ENCODE results near the gene TXNDC11.

The TXNDC11 gene

DNA sequence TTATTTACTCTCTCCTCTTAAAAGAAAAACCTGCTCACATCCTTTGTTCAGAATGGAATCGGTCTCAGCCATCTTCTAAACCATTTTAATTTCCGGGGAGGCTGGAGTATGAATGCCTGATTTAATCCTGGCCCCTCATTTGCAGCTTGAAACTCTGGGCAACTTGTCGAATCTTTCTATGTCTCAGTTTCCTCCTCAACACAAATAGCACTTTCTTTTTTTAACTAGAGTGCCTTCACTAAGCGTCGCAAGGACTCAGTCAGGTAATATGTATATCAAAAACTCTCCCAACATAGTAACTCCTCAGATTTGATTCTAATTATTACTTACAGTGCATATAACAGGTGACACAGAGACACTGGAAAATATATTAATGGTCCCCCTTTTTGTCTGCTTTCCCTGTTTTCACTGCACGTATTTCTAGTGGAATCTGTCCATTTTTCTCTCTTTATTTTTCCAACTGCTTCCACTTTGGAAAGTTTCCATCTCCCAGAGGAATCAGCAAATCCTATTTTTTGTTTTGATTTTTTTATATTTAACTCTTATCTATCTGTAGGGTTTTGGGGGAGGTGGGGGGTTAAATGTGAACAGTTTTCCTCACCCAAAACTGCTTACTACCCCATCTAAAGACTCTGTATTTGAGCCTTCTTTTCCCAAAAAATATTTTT lies 55.8 kb downstream of the TXNDC11 start:
- no peak for FAIRE-seq

DNA sequence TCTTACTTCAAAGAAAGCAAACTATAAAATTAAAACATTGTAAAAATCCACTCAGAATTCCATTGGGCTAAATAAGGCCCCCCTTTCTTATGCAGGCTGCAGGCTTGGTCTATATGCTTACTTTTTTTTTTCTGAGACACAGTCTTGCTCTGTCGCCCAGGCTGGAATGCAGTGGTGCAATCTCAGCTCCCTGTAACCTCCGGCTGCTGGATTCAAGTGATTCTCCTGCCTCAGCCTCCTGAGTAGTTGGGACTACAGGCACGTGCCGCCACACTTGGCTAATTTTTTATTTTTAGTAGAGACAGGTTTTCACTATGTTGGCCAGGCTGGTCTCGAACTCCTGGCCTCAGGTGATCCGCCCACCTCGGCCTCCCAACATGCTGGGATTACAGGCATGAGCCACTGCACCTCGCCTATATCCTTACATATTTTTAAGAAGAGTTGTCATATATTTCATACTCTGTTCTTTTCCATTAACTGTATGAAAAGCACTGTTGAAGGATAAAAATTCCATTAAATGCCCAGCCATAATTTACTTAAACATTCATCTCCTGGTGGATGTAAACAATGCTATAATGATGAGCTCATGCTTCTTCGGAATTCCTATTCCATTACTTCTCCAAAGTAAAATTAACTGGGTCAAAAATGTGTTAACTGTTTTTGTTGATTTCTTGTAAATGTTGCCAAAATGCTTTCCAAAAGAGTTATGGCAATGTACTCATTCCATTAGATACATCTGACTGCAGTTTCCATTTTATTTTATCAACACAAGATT lies 56.6 kb downstream of the TXNDC11 start:
- no peak for FAIRE-seq

DNA sequence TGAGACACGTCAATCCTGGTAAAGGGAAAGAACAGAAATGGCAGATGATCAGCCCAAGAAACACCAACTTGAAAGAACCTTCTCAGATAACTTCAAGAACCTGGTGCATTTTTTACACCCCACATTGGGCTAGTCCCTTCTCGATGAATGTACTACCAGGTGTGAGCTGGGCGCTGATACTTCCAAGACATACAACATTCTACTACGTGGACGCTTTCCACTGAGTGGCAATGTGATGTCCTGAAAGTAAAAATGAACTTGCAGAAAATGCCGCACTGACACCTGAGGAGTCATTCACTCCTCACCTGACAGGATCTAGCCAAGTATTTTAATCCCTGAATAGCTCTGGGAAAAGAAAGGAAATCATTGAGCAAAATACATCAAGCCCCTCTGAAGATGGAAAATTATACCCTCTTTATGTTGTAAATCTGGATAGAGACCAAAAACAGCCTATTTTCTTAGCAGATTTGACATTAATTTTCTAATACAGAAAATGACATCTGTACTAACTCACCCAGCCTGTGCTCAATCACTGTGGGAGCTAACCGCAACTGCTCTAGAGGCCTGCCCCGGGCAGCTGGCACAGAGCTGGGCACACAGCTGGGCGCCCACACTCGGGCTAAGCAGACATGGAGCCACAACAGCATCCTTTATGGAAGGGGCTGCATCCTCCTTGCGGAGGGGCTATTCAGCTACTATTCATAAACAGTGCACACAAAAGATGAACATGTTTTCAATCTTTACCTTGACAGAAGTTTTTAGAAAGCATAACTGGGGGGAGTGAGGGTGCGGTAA lies 58.2 kb downstream of the TXNDC11 start:
- FAIRE-seq, result no peak

DNA sequence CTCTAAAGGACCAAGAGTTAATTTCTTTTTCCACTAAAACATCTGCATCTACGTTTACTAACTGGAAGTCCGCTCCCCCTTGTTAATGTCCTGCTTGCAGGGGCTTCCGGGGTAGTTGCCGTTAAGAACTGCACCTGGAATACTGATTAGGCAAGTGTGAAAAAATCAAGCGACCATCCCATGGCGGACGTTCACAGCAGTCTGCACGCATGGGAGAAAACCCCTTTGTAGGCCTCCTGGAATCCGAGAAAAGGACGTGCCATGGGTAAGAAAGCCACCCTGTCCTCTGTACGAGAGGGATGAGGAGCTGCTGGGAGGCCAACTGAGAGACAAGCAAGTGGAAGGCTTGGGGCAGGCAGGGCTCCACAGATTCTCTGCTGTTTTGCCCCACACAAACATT lies 59.5 kb downstream of the TXNDC11 start:
- FAIRE-seq, result no peak

DNA sequence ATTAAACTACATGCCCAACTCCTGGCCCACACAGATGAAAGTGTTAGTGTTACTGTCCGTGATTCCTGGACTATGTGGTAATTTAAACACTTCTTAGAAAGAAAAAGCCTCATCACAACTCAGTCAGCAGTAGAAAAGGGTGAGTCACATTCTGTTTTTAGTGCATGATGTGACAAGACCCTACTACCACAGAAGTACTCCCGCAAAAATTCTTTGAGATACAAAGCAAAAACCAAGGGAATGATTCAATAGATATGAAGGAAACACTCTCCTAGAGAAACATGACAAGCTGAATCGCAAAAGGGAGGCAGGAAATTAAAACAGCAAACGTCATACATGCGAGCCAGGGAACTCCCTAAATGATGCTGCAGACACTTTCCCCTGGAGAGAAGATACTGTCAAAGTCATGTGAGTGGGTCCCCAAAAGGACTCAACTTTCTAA lies 60.0 kb downstream of the TXNDC11 start:
- FAIRE-seq, result no peak

DNA sequence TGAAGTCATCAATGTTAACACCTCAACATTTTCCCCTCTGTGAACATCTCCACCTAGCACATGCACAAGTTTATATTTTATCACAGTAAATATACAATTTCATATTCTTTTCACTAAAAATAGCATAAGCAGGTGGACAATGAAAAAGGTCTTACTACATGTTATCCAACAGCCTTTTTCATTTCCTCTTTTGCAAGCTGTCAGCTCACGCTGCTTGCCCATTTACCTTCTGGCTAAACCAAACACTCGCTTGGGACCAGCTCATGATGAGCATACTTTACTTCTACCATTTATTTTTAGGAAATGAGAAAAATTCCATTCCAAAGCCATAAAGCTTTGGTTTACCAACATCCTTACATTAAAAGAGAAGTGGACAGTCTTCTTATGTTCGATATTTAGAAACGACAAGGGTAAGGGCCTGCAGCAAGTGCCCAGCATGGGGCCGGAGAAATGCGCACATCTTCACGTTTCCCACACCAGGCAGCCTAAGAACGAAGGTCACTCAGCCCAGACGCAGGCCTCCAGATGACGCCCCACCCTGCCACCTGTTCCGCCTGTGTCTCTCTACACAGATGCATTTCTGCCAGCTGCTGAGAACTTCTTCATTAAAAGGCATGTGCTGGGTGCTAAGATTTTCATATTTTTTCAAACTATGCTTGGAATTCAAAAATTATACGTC lies 60.5 kb downstream of the TXNDC11 start:
- no peak for FAIRE-seq

DNA sequence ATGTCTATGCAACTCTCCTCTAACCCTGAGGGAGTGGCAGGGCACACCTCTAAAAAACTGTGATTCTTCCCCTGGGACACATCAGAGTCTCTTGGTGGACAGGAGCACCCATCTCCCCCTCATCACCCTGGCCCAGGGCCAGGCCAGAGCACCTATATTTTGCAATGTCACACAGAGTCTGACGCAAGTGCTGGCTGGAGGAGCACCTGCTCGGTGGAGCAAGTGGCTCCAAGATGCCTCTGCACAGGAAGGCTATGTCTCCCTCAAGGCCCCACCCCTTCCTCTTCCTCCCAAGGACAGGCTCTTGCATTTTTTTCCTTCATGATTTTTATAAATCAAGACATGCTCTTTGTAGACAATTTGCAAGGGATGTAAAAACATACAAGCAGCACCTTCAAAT lies 61.1 kb downstream of the TXNDC11 start:
- no peak for FAIRE-seq

DNA sequence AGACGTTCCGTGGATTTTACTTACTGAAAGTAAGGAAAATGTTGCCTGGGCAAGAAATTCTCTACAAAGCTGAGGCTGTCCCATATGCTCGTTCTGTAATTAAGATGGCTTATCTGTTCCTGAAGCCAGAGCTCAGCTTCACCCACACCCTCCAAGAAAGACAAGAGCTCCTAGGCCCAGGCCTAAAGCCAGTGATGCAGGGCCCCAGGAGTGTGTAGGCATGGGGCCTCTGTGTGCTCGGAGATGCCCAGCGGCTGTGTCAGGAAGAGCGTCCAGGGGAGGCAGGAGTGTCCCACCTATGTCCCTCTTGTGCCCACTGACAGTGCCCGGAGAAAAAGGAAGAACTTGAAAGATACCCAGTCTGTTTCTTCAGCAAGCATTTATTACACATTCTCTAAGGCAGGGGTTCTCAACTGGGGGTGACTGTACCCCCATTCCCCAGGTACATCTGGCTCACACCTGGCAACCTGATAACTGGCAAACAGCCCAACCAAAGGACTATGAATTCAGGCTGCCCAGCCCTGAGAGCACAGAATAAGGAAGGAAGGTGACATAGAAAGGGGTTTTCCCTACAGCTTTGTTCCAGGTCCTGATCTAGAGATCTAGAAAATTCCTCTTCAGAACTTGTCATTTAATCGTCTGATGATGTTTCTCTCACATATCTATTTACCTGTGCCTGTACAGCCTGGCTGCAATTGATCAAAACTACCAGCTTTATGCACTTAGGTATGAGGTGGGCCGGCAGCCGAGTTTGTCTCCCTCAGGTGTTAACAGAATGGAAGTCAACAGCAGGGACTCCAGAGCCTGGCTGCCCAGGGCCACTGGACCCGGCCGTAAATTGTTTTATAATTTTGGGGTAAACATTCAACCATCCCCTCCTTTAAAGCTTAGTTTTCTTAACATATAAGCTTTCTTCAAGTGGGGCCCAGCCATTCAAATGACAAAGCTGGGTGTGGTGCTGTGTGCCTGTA lies 62.4 kb downstream of the TXNDC11 start:
- FAIRE-seq, result no peak

DNA sequence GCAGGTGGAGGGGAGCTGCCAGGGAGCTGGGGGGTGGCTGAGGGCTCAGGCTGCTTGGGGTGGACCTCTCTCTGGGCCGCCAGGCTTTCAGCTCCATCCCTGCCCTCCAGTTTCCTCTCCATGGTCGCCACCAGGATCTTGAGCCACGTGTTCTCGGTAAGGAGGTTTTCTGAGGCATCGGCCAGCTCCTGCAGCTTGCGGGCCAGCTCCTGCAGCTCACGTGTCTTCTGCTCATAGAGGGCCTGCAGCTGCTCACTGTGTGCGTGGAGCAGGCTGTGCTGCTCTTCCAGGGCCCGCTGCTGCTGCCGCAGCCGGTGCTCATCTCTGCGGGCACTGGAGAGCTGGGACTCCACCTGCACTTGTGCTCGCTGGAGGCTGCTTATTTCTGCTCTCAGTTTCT lies 63.4 kb downstream of the TXNDC11 start:
- no peak for FAIRE-seq

DNA sequence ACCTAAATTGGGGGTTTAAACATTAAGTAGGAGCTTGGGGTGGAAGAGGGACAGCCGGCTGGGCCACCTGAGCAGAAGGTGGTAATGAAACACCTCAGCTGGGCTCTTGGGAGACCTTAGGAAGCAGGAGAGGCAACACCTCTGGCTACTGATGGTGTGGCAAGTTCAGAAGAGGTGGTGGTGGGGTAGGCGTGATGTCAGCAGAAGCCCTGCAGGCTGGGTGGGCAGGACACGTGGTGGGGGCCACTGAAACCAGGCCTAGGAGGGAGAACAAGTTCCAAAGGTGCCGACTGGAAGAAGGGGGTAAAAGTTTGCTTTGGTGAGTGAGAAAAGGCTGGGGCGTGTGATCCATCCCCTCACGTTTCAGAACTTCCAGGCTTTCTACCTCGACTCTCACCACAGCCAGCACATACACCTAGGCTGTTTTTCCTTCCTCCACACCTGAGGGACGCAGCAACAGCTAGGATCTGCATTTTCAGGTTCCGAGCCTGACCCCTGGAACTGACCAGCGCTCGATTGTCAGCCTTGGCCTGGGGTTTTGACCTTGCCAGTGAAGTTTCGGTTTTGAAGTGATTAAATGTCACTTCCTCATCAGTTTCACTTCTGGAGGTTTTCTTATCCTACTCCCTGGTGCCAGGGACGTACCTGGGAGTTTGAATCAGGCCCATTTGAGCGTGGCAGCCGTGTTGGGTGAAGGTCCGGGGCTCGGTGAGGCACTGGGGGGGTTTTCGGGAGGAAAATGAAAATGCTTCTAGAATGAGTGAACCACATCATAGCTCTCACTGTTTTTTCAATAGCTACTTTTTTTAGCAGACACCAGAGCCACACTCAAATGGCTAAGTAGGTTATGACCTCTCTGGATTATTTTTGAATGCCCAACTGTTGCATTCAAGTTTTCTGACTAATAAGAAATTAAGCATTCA lies 64.4 kb downstream of the TXNDC11 start:
- no peak for FAIRE-seq

DNA sequence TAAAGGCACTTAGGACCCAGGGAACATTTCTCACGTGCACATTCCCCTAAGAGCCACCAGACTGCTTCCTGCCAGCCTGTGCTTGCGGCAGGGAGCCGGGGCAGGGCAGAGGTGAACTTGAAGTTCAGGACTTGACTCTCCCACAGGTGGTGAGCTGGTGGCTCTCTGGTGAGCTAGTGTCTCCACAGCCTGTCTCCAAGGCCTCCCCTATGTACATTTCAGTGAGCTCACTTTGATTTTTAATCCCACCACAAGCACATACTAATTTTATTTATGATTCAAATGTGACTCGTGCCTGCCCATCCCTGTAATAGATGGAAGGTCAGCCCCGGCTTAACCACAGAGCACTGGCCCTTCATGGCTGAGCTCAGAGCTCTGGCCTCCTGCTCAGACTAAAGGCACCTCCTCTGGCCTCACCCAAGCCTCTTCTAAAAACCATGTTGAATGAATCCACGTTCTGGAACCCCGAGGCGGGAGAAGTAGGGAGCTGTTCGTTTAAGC lies 65.2 kb downstream of the TXNDC11 start:
- no peak for FAIRE-seq

DNA sequence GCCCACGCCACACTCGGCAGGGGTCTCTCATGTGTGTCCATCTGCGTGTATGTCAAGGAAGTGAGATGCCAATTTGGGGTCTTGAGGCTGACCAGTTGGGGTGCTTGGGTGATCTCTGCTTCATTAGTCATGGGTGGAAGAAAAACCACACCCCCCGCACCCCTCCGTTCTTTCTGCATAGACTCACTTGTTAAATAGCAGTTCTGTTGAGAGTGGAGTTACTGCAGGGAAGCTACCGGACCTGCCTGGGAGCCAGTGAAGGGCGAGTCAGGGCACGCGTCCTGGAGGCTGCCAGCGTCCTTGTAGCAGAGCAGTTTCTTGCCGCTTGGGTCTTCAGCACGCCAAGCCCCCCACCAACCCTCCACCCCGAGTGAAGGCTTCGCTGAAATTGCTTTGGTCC lies 65.9 kb downstream of the TXNDC11 start:
- FAIRE-seq, result no peak

DNA sequence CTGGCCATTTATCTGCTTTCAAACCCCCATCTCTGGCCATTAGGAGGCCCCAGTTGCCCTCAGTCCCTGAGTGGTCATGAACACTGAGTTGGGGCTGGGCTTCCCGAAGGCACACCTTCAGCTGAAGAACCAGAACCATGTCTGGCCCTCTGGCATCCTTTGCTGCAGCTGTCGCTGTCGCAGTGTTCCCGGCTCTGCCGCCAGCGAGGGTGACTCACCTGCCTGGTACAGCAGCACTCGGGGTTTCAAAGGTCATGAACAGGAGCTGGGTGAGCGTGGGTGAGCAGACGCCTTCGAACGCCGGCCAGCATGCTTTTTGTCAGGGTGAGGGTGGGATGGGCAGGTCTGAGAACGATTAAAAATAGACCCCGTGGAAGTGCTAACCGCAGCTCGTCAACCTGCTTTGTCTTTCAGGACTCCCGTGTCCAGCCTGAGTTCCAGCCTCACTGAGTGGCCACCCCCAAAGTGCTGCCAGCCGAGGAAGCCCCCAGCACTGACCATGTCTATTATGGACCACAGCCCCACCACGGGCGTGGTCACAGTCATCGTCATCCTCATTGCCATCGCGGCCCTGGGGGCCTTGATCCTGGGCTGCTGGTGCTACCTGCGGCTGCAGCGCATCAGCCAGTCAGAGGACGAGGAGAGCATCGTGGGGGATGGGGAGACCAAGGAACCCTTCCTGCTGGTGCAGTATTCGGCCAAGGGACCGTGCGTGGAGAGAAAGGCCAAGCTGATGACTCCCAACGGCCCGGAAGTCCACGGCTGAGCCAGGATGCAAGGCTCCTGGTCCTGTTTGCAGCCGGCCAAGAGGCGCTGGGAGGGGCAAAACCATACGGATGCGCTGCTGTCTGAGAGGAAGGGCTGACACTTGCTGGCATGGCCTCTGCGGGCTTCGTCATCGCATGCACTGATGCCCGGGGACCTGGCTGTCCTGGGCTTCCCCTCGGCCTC lies 66.8 kb downstream of the TXNDC11 start:
- no peak for FAIRE-seq

DNA sequence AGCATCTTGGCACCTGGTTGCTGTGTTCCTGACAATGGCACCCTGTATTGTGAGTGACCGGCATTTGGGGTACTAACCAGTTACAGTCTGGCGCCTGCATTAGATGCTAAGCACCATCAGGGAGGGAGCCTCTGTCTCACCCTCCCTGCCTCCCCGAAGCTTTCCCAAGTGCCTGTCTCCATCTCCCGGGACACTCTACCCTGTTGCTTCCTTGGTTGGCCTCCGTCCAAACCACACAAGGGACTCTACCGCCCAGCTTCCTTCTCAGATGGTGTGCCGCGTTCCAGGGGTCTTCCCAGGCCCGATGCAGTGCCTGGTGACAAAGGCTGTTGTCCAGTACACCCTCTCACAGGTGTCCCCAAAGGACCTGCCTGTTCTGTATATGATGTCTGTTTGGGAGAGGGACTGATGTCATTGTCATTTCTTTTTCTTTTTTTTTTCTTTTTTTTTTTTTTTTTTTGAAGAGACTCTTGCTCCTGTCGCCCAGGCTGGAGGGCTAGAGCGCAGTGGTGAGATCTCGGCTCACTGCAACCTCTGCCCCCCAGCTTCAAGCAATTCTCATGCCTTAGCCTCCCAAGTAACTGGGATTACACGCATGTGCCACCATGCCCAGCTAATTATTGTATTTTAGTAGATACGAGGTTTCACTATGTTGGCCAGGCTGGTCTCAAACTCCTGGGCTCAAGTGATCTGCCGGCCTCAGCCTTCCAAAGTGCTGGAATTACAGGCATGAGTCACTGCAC lies 67.7 kb downstream of the TXNDC11 start:
- FAIRE-seq, result no peak

DNA sequence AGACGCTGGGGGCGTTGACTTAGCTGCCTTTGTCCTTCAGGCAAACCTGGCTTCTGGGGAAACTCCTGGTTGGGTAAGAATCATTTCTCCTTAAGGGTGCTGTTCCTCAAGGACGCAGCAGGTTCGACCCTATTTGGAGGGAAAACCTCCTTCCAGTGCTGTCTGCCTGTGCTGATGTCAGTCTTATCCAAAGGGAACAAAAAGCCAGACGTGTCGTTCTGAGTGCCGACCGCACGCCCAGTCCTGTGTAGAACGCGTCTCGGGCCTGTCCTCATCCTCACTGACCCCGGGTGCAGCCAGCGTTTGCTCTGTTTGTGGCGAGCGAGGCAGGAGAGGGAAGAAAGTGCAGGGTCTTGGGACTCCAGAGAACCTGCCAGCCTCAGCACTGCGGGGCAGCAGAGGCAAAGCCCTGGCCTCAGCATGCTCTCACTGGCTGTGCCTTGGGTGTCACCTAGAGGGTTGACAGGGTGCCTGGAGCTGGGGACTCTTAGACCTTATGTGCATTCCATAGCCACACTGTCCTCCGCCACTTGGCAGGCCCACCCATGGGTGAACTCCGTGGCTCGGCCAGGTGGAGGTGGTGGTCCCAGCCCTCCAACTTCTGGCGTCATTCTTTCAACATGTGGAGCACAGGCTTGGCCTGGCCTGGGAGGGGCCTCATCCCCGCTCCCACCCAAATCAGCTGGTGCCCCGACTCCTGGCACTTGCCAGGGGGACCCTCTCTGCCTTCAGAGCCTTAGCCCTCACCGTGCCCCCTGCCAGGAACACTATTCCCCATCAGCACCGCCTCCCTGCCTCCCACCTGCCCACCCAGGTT lies 68.4 kb downstream of the TXNDC11 start:
- no peak for FAIRE-seq

DNA sequence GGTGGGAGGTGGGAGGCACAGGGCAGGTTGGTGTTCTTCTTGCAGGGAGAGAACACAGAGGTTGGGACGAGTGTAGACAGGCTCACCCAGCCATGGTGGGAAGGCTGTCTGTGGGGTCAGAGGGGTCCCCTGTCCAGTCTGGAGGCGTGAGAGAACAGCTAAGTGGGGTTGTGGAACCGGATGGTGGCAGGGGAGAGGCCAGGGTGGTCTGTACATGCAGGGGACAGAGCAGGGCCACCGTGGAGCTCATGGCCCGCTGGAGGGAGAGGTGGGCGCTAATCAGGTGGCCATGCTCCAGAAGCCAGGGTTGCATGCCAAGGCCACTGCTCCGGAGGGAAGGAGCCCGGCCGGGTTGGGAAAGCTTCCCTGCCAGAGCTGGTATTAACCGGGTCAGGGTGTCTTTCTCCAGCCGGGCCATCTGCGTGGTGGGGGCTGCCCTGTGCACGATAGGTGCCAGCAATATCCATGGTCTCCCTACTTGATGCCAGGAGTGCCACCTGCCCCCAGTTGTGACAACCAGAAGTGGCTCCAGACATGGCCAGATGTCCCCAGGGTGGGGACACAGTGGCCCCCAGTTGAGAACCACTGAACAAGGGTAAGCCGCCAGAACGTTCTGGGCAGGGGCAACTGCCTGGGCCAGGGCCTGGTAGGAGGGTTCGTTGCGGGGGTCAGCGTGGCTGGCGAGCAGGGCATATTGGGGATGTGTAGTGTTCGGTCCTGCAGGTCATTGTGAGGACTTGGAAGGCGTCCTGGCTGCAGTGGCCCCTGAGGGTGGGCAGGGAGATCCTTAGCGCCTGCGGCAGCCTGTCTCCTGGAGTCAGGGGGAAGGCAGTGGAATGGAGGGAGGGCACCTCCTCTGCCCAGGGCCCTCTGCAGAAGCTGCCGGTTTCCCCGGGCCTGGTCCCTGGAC lies 69.3 kb downstream of the TXNDC11 start:
- no peak for FAIRE-seq
